Upper lobe of right lung (tissue), 1 donor: Measurements from ENCODE around the gene ATF6. TPM values are rescaled to one million over a fixed set of nuclear protein-coding genes. Genes with fewer than 3 reads are reported as not detected.

Experiments
- ATAC-seq: fragments of 200-7000 bp; cut with Tn5 transposase; one replicate; pipeline ENCODE4 v1.9.1; 2020; ENCODE audit warnings: mild to moderate bottlenecking, moderate library complexity
- DNase-seq: peaks from one replicate; pipeline ENCODE4 v3.0.0-alpha.2; 2020
- H3K27ac ChIP-seq: fragments of 200-600 bp; one replicate; pipeline ENCODE4 v1.8.0; 2022
- H3K27me3 ChIP-seq: fragments of 200-600 bp; one replicate; pipeline ENCODE4 v1.8.0; 2022; ENCODE audit warnings: mild to moderate bottlenecking
- H3K36me3 ChIP-seq: fragments of 200-600 bp; one replicate; pipeline ENCODE4 v1.8.0; 2022
- H3K4me1 ChIP-seq: fragments of 200-600 bp; one replicate; pipeline ENCODE4 v1.8.0; 2022
- H3K4me3 ChIP-seq: fragments of 200-600 bp; one replicate; pipeline ENCODE4 v1.8.0; 2022; ENCODE audit warnings: mild to moderate bottlenecking
- H3K9me3 ChIP-seq: fragments of 200-600 bp; one replicate; pipeline ENCODE4 v1.8.0; 2022
- intact Hi-C: fragments of 100-400 bp; cut with DNase I; formaldehyde crosslinking; loops from one replicate; pipeline ENCODE4 v1.11.0; 2022
- total RNA-seq: library from RNA; stranded (reverse); fragmentation: NEBNext Ultra II Directional; extraction: Animal tissue kit (Norgen Biotek cat#: 25700); gene quantifications from one replicate; pipeline ENCODE4 v1.2.1, GENCODE V29; 2021
- TF ChIP-seq, protein P1 (sequence below): fragments of 200-600 bp; IDR thresholded peaks from one replicate; pipeline ENCODE4 v1.8.0; 2022; ENCODE audit warnings: antibody characterized with exemption
- donor health status: DM: no; HTN: yes; CAD: no; lungs with severe emphysema.

ATF6 gene
- total RNA-seq, 1 donor from 2014 or later, result 32.0 TPM

DNA sequence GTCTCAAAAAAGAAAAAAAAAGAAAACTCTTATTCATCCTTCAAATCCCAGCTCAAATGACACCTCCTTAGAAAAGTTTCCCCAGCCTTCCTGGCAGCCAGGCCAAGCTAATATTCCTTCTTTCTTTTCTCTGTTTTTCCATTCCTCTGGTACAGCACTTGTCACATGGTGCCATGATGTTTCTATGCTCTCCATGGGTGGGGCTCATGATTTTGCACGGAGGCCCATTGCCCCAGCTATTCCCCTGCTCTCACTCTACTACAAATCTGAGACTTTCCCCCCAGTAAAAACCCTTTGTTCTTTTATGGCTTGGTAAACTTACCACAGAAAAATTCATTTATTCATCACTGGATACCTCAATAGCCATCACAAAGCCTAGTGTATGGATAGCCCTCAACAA is 231.0 kb downstream of the ATF6 start:
- Histone ChIP-seq H3K4me1 (no peaks in the 10 kb centered on the region), H3K36me3 (no peaks in the 10 kb centered on the region), H3K9me3 (no peaks in the 10 kb centered on the region), H3K4me3 (no peak overlapping the region), H3K27ac (no peak overlapping the region), H3K27me3 (no peaks in the 10 kb centered on the region)
- DNase-seq, result no peak
- intact Hi-C loops, result no loop called here
- TF ChIP-seq, protein P1, sequence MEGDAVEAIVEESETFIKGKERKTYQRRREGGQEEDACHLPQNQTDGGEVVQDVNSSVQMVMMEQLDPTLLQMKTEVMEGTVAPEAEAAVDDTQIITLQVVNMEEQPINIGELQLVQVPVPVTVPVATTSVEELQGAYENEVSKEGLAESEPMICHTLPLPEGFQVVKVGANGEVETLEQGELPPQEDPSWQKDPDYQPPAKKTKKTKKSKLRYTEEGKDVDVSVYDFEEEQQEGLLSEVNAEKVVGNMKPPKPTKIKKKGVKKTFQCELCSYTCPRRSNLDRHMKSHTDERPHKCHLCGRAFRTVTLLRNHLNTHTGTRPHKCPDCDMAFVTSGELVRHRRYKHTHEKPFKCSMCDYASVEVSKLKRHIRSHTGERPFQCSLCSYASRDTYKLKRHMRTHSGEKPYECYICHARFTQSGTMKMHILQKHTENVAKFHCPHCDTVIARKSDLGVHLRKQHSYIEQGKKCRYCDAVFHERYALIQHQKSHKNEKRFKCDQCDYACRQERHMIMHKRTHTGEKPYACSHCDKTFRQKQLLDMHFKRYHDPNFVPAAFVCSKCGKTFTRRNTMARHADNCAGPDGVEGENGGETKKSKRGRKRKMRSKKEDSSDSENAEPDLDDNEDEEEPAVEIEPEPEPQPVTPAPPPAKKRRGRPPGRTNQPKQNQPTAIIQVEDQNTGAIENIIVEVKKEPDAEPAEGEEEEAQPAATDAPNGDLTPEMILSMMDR, result no peak
- no peak for ATAC-seq

DNA sequence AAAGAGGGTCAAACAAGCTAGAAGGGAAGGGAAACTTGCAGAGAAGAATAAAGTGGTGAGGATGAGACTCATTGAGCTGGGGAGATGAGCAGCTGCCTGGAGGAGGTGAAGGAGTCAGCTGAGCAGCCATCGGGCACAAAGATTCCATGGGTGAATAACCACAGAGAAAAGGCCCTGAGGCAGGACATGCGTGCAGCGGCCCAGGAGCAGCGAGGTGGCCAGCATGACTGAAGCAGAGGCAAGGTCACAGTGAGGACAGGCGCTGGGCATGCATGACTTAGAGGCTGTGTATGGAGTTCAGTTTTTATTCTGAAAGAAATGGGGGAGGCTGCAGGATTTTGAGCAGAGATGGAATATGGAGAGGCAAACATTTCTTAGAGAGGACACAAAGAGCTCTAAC is 232.7 kb downstream of the ATF6 start:
- Histone ChIP-seq H3K27ac (no peak overlapping the region), H3K9me3 (no peaks in the 10 kb centered on the region), H3K36me3 (no peaks in the 10 kb centered on the region), H3K4me1 (peaks cover under 1% of the 10 kb centered on the region), H3K4me3 (no peak overlapping the region), H3K27me3 (no peaks in the 10 kb centered on the region)
- TF ChIP-seq, protein P1, result no peak
- DNase-seq, result peak; percentile 27
- ATAC-seq, result no peak
- intact Hi-C loops, result no loop called here

DNA sequence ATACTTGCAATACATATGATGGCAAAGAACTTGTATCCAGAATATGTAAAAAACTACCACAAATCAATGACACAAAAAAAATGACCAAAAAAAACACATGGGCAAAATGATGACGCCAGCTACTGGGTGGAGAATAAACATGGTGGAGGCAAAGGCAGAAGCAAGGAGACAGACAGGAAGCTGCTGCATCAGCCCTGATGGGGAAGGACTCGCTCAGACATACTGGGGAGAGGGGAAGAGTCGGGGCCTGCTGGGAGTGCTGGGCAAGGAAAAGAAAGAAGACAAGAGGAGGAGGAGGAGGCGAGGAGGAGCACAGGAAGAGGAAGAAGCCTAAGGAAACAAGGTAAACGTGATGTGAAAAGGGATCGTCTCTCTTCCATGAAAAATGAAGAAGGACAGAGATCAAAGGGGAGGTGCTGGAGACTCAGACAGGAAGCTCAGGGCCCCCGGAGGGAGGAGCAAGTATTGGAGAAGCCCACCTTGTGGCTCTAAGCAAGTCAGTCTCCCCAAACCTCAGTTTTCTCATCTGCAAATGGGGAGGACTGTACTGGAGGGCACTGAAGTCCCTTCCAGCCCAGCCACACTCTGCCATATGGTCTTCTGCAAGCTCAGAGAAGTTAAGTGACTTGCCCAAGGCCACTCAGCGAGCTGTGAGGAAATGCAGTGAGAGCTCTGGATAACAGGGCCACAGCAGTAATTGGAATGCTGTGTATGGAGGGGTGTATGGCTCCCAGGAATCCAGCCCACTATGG is 233.4 kb downstream of the ATF6 start:
- intact Hi-C loops, result no loop called here
- no peak overlapping the region for H3K4me3 ChIP-seq
- ATAC-seq, result no peak
- no peak overlapping the region for H3K27ac ChIP-seq
- no peaks in the 10 kb centered on the region for H3K36me3 ChIP-seq
- peak; percentile 36 for DNase-seq
- H3K9me3 ChIP-seq, result no peaks in the 10 kb centered on the region
- H3K4me1 ChIP-seq, result peaks cover 5% of the 10 kb centered on the region
- TF ChIP-seq, protein P1, result no peak
- no peaks in the 10 kb centered on the region for H3K27me3 ChIP-seq

DNA sequence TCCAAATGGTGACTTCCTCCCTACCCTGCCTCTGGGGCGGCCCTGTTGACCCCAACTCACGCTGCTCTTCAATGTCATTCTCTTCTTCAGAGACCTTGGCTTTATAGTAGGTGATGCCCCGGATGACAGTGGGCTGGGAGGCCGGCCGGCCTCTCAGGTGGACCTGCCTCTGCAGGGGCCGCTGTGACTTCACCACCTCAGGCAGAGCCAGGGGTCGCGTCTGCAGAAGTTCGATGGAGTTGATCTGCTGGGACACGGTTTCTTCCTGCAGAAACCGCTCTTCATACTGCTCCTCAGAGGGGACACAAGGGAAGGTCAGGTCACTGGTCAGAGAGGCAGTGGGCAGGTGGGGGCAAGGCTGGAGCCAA is 233.9 kb downstream of the ATF6 start:
- intact Hi-C loops, result no loop called here
- no peak for DNase-seq

DNA sequence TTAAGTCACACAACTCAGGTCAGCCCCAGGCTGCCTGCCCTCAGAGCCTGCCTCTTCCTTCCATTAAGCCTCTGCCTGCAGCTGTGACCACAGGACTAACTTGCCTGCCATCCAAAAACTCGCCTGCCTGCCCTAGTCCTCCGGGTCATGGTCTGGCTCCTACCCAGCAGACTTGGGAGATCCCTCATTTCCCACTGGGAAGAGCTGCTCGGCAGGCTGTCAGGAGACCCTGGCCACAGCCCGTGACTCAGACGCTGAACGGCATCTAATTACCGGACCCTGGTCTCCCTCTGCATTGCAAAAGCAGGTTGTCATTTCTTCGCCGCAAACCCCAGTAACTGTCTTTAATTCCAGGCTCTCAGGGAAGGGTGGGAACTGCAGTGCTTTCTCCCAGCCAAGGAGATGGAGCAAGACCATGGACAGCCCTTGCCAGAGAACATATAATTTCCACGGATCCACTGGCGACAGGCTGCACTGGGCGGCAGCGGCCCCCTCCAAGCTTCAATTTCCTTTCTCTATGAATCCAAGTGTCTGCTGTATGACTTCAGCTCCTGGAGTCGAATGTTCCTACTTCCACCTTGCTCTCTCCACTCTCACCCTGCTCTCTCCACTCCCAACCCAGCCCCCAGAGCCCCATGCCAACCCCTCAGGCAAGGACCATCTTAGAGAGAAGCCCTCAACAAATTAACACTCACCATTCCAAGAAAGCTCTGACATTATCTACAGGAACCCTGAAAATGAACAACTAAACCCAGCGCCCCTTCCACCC is 237.1 kb downstream of the ATF6 start:
- Histone ChIP-seq H3K4me3 (peak overlapping the region; percentile 14), H3K9me3 (no peaks in the 10 kb centered on the region), H3K36me3 (no peaks in the 10 kb centered on the region), H3K27me3 (no peaks in the 10 kb centered on the region), H3K4me1 (peaks cover 5% of the 10 kb centered on the region), H3K27ac (peak overlapping the region; percentile 19)
- intact Hi-C loops, result no loop called here
- ATAC-seq (peak; percentile 37), DNase-seq (no peak)
- TF ChIP-seq, protein P1, result no peak

More for the DNA sequence above, 233.9 kb downstream of the ATF6 start:
- Histone ChIP-seq H3K4me3 (no peak overlapping the region), H3K27ac (no peak overlapping the region), H3K36me3 (no peaks in the 10 kb centered on the region), H3K9me3 (no peaks in the 10 kb centered on the region), H3K27me3 (no peaks in the 10 kb centered on the region), H3K4me1 (peaks cover 5% of the 10 kb centered on the region)
- no peak for ATAC-seq
- TF ChIP-seq, protein P1, result no peak
